Osteoblast (primary cell): ENCODE results near the gene FMN1. TPM values are rescaled to one million over a fixed set of nuclear protein-coding genes. Genes with fewer than 3 reads are reported as not detected.

Source experiments
- DNase-seq: peaks from one replicate; pipeline ENCODE4 v3.0.0; 2011; ENCODE audit warnings: low spot score, mixed read lengths; ENCODE audit not compliant: insufficient read length; ENCODE audit errors: missing footprints
- H2AFZ ChIP-seq: 2 replicates; pipeline ENCODE4 v1.6.0; 2011; ENCODE audit warnings: mild to moderate bottlenecking, low read length
- H3K27ac ChIP-seq: 2 replicates; pipeline ENCODE4 v1.5.1; 2011; ENCODE audit warnings: mild to moderate bottlenecking, low read depth, low read length, moderate library complexity
- H3K27me3 ChIP-seq: 2 replicates; pipeline ENCODE4 v1.6.0; 2012; ENCODE audit warnings: mild to moderate bottlenecking, control low read depth, inconsistent platforms, low read length, moderate library complexity; ENCODE audit not compliant: insufficient read depth
- H3K36me3 ChIP-seq: 2 replicates; pipeline ENCODE4 v1.5.1; 2011; ENCODE audit warnings: mild to moderate bottlenecking, low read length, control low read depth, moderate library complexity; ENCODE audit not compliant: insufficient read depth
- H3K4me1 ChIP-seq: 2 replicates; pipeline ENCODE4 v1.5.1; 2011; ENCODE audit warnings: mild to moderate bottlenecking, low read length, control low read depth, moderate library complexity; ENCODE audit not compliant: insufficient read depth
- H3K4me2 ChIP-seq: 2 replicates; pipeline ENCODE4 v1.6.0; 2011; ENCODE audit warnings: mild to moderate bottlenecking, low read length; ENCODE audit not compliant: insufficient read depth
- H3K4me3 ChIP-seq: fragments of 200-600 bp; sonication (generic); 3 replicates; pipeline ENCODE4 v1.5.1; 2012; ENCODE audit warnings: mild to moderate bottlenecking, low read length, inconsistent platforms; ENCODE audit not compliant: insufficient read depth
- H3K79me2 ChIP-seq: 2 replicates; pipeline ENCODE4 v1.6.0; 2012; ENCODE audit warnings: mild to moderate bottlenecking, low read length, control low read depth, inconsistent platforms; ENCODE audit not compliant: insufficient read depth
- H3K9me3 ChIP-seq: 2 replicates; pipeline ENCODE4 v1.5.1; 2011; ENCODE audit warnings: low read depth, low read length, control low read depth
- H4K20me1 ChIP-seq: 2 replicates; pipeline ENCODE4 v1.6.0; 2012; ENCODE audit warnings: mild to moderate bottlenecking, low read length, control low read depth; ENCODE audit not compliant: insufficient read depth
- total RNA-seq: library from RNA; depleted of rRNA; stranded (reverse); fragments of >200 nt; gene quantifications from 2 replicates; pipeline ENCODE4 v1.2.3, GENCODE V29; 2012
- TF ChIP-seq, protein P1 (sequence below): IDR thresholded peaks from 2 replicates; pipeline ENCODE4 v1.5.1; 2011; ENCODE audit warnings: mild to moderate bottlenecking, low read depth, low read length, moderate library complexity; ENCODE audit errors: extremely low read depth

FMN1 gene
- total RNA-seq, 1 donor = 9.0 TPM

- no peak overlapping the region for H3K4me2 ChIP-seq
- no peak overlapping the region for H2AFZ ChIP-seq
- H3K27me3 ChIP-seq = no peaks in the 10 kb centered on the region
- no peaks in the 10 kb centered on the region for H3K79me2 ChIP-seq
- no peaks in the 10 kb centered on the region for H3K9me3 ChIP-seq
- no peaks in the 10 kb centered on the region for H4K20me1 ChIP-seq
- H3K4me1 ChIP-seq = peaks cover 5% of the 10 kb centered on the region
- no peak overlapping the region for H3K4me3 ChIP-seq
- TF ChIP-seq, protein P1, sequence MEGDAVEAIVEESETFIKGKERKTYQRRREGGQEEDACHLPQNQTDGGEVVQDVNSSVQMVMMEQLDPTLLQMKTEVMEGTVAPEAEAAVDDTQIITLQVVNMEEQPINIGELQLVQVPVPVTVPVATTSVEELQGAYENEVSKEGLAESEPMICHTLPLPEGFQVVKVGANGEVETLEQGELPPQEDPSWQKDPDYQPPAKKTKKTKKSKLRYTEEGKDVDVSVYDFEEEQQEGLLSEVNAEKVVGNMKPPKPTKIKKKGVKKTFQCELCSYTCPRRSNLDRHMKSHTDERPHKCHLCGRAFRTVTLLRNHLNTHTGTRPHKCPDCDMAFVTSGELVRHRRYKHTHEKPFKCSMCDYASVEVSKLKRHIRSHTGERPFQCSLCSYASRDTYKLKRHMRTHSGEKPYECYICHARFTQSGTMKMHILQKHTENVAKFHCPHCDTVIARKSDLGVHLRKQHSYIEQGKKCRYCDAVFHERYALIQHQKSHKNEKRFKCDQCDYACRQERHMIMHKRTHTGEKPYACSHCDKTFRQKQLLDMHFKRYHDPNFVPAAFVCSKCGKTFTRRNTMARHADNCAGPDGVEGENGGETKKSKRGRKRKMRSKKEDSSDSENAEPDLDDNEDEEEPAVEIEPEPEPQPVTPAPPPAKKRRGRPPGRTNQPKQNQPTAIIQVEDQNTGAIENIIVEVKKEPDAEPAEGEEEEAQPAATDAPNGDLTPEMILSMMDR = no peak
- no peaks in the 10 kb centered on the region for H3K36me3 ChIP-seq
- DNase-seq = no peak
- H3K27ac ChIP-seq = no peak overlapping the region
Measured at GRCh38 chr15:32927124-32927523, 267.4 kb downstream of the FMN1 start.

- H3K4me1 ChIP-seq = peaks cover 30% of the 10 kb centered on the region
- no peaks in the 10 kb centered on the region for H4K20me1 ChIP-seq
- H3K4me3 ChIP-seq = no peak overlapping the region
- H2AFZ ChIP-seq = no peak overlapping the region
- no peak overlapping the region for H3K4me2 ChIP-seq
- no peaks in the 10 kb centered on the region for H3K27me3 ChIP-seq
- TF ChIP-seq, protein P1 = no peak
- no peaks in the 10 kb centered on the region for H3K9me3 ChIP-seq
- no peak overlapping the region for H3K27ac ChIP-seq
- H3K36me3 ChIP-seq = no peaks in the 10 kb centered on the region
- DNase-seq = no peak
- H3K79me2 ChIP-seq = no peaks in the 10 kb centered on the region
Measured at GRCh38 chr15:32923176-32923575, 271.3 kb downstream of the FMN1 start.

DNA sequence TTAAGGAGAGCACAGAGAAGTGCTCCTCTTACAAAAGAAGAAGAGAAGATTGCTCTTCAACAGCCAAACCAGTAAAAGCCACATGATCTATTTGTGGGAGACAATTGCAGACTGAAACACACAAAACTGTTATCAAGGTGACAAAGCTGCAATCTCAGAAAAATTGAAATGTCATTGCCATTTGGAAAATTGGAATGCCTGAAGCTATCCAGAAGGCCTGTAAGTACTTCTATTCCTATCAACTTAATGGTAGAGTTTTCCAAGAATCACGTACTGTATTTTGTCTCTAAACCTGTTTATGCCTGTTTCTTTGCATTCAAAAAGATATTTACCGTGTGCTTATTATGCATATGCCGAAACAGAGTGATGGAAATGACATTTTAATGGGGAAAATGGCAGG lies 272.0 kb downstream of the FMN1 start:
- TF ChIP-seq, protein P1 = no peak
- Histone ChIP-seq H3K9me3 (no peaks in the 10 kb centered on the region), H3K27ac (no peak overlapping the region), H3K4me2 (no peak overlapping the region), H4K20me1 (no peaks in the 10 kb centered on the region), H3K36me3 (no peaks in the 10 kb centered on the region), H3K4me3 (no peak overlapping the region), H3K79me2 (no peaks in the 10 kb centered on the region), H3K27me3 (no peaks in the 10 kb centered on the region), H3K4me1 (peaks cover 32% of the 10 kb centered on the region), H2AFZ (no peak overlapping the region)
- DNase-seq = no peak

DNA sequence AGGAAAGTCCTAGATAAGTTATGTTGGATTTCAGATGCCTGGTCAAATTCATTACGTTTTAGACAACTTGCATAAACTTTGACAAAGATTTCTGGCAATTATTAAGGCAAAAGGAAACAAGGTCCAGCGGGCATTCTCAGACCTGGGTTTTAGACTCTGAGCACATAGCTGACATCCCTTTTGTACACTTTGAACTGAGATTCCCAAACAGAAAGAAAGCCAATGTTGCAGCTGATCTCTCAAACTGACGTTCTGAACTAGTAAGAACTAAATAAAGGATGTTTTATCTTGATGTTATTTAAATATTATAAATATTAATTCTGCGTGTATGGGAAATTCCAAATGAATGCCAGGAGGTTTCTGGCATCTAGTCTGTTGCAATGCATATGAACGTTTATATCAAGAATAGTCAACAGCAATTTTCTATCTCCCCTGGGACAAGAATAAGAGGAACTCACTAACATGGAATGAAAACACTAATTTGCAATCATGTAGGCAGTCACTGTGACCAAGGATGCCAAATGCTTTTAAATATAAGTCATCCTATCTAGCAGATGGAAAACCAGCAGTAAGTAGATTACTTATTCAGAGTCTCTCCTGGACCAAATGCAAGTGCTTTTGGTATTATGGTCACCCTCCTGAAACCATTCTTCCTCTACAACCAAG lies 274.6 kb downstream of the FMN1 start:
- Histone ChIP-seq H3K4me3 (peak overlapping the region; percentile 4), H2AFZ (no peak overlapping the region), H3K79me2 (peaks cover 2% of the 10 kb centered on the region), H3K4me1 (peaks cover 32% of the 10 kb centered on the region), H3K4me2 (peak overlapping the region; percentile 64), H3K9me3 (no peaks in the 10 kb centered on the region), H3K27ac (peak overlapping the region; percentile 97), H3K27me3 (no peaks in the 10 kb centered on the region), H4K20me1 (no peaks in the 10 kb centered on the region), H3K36me3 (no peaks in the 10 kb centered on the region)
- TF ChIP-seq, protein P1 = no peak
- peak; percentile 85 for DNase-seq
